NCI-H82 (cell line): ENCODE data around the gene ULK4.
A peak's percentile ranks its signal among the peaks of the same experiment; 100 is the strongest.
"Not testable (repeated sequence)": the region's sequence is repeated elsewhere in the genome, so short reads cannot be mapped to it uniquely, and the experiment has no call there.

ENCODE experiments used
- DNase-seq: peaks from one replicate; lab custom pipeline; 2025; lab: John Stamatoyannopoulos, UW

Gene ULK4

GRCh38 chr3:41647730-41648129 lies 314.2 kb downstream of the ULK4 start:
- DNase-seq: not testable (repeated sequence)

- DNase-seq: no peak
Observed at GRCh38 chr3:41640076-41640475, 321.8 kb downstream of the ULK4 start.

DNA sequence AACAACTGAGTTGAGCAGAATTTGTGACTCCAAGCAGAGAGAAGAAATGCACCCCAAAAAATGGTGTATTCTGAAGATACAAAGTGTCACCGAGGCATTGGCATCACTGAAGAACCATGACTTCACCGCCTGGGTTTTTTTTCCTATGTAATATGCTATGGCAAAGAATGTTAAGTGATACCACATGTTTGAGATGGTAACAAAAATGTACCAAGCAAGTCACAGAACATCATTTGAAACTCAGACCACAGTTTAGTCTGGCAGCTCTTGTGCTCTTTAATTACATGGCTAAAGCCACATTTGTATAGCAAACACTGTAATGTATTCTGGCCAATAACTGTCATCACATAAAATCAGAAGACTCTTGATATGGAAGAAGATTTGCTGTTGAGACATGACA lies 323.5 kb downstream of the ULK4 start:
- DNase-seq: no peak

DNA sequence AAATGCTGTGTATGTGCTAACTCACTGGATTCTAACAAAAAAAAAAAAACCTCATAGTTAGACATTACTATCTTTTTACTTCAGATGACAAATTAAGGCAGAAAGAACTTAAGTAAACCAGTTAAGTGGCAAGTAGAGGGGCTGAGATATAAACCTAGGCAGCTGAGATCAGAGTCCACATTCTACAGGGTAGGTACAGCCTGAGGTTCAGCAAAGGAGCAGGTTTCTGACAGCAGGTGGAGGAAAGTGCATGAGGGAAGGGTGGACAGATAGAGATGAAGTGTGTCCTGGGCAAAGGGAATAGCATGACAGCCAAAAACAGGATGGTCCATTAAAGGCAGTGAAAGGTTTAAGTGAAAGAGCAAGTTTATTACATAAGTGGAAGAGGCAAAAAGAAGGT lies 329.2 kb downstream of the ULK4 start:
- DNase-seq: no peak

DNA sequence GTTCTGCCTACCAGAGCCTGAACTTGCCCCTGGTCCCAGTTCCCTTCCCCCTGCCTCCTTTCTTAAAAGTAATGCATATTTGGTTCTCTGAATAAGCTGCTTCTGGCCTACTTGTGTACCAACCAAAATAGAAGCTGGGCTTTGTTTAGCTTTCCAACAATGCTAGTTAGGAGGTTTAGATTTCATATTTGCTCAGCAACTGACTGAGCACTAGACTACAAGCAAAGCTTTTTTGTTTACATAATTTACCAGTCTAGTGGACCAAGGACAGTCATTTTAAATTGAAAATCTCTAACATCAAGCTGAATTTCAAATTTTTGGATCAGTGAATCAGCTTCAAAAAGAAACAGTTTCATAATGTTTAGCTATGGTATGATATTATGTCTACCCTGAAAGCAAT lies 331.2 kb downstream of the ULK4 start:
- DNase-seq: no peak

DNA sequence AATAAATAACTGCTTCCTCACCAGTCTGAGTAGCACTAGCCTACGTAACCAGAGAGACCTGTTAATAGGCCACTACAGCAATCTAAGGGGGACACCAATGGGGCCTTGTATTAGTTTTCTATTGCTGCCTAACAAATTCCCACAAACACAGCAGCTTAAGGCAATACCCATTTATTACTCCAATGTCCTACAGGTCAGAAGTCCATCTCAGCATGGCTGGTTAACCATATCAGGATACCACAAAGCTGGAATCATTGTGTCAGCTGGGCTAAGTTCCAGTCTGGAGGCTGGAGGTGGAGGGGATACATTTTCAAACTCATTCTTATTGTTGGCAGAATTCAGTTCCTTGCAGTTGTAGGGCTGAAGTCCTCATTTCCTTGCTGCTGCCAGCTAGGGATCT lies 331.9 kb downstream of the ULK4 start:
- DNase-seq: no peak

- DNase-seq: no peak
Observed at GRCh38 chr3:41629072-41629471, 332.8 kb downstream of the ULK4 start.

- DNase-seq: no peak
Observed at GRCh38 chr3:41627477-41628087, 334.3 kb downstream of the ULK4 start.

DNA sequence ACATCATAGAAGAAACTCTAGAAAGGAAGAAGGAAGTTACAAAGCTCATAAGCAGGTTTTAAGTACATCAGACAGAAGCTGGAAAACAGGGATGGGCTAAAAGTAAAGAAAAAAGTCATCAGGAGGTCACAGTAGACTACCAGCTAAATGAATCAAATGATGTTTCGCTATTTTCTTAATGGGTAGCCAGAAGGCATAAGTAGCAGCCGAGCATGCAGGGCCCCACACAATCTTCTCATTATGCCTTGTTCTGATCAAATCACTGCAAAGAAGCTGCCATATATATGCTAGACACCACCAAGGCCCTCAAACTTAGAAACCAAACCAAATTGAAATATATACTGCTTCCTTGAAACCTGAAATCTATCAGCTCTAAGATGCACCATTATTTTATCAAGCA lies 349.1 kb downstream of the ULK4 start:
- no peak for DNase-seq

DNA sequence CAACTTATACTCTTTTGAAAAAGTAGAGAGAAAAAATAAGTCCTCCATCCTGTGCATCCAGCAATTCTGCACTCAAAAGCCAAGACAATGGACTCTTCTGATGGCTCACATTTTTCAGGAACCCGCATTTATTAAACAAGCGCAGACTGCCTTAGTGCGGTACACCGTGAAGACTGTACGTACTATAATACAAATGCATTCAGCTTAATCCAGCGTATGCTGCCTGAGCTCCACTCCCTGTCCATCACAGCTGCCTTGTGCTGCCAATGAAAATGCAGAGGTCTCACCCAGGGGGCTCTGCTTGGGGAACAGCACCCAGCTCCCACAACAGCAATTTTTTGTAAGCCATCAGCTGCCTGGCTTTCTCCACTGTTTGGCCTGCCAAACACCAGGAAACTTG lies 350.9 kb downstream of the ULK4 start:
- DNase-seq: peak; percentile 1

GRCh38 chr3:41608347-41608746 lies 353.6 kb downstream of the ULK4 start:
- no peak for DNase-seq

DNA sequence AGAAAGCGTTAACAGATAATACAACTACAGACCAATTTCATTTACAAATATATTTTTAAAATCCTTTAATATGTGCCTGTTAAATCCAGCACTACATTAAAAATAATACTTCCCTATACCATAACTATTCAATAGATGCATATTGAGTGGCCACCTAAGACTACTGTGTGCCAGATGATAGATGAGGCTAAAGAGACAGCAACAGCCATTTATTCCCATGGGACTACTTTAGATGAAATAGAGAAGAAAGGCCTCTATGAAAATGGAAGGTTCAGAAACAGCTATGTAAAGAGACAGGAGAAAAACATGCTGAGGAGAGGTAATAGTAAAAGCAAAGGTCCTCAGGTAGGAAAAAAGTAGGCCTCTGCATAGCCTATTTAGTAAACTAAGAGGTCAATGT lies 358.1 kb downstream of the ULK4 start:
- DNase-seq: no peak

GRCh38 chr3:41602121-41602520 lies 359.8 kb downstream of the ULK4 start:
- peak; percentile 79 for DNase-seq

GRCh38 chr3:41601404-41601987 lies 360.4 kb downstream of the ULK4 start:
- DNase-seq: no peak

DNA sequence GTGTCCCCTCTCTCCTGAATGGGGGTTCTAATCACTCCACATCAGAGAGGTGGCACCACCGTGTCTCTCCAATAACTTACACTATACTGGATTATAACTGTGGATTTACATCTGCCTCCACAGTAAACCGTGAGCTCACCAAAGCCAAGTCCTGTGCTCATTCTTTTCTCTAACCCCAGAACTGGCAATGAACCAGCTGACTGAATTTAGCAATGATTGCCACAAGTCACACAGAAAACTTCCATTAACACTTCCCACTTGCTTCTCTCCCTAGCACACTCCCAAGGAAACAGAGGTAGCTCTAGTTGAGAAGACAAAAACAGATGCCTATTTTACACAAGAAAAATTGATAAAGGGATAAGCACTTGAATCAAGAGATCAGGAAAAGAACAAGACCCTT lies 361.3 kb downstream of the ULK4 start:
- peak; percentile 1 for DNase-seq

DNA sequence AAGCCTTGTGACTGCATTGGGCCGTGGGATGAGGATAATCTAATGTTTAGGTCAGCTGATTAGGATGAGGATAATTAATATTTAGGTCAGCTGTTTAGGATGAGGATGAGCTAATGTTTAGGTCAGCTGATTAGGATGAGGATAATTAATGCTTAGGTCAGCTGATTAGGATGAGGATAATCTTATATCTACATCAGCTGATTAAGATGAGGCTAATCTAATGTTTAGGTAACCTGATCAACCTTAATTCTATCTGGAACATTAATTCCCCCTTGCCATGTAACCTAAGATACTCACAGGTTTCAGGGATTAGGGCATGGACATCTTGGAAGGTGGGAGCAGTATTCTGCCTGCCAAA lies 362.8 kb downstream of the ULK4 start:
- peak; percentile 79 for DNase-seq

- DNase-seq: no peak
Observed at GRCh38 chr3:41598402-41599126, 363.3 kb downstream of the ULK4 start.

DNA sequence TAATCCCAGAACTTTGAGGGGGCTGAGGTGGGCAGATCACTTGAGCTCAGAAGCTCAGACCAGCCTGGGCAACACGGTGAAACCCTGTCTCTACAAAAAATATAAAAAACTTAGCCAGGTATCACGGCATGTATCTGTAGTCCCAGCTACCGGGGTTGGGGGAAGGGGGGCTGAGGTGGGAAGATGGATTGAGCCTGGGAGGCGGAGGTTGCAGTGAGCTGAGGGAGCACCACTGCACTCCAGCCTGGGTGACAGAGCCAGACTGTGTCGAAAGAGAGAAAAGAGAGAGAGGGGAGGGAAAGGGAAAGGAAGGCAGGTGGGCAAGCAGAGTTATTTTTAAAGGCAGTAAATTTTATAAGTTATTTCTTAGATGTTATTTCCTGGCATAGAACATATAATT lies 368.1 kb downstream of the ULK4 start:
- DNase-seq: no peak

DNA sequence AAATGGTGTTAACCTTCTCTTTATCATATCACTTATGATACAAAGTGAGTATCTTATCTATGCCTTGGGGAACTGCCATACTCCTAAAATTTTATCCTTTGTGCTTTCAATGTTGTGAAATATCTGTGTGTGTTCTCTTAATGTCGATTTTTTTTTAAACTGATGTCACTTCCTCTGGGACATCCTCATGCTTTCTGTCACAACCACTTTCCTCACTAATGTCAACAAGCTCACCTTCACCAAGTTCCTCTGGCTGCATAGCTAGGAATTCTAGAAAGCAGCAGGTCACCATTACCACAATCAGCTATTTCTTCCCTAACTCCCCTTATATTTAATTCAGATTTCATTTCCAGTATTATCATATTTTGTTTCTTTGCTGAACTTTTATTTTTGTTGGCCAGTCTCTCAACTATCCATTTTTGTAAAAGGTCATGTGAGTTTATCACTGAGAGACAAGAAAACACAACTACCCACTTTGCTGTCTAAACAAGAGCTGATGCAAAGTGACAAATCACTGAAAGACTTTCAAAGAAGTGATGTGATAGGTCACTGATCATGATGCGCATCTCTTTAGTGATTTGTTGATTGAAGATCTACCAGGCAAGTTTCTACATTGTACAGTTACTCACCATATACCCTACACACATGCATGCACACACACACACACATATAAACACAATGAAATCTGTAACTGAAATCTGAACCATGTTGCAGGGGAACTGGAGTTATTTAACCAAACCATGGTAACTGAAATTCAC lies 369.0 kb downstream of the ULK4 start:
- no peak for DNase-seq

GRCh38 chr3:41583014-41583413 lies 378.9 kb downstream of the ULK4 start:
- no peak for DNase-seq

GRCh38 chr3:41581700-41582099 lies 380.2 kb downstream of the ULK4 start:
- DNase-seq: peak; percentile 25

DNA sequence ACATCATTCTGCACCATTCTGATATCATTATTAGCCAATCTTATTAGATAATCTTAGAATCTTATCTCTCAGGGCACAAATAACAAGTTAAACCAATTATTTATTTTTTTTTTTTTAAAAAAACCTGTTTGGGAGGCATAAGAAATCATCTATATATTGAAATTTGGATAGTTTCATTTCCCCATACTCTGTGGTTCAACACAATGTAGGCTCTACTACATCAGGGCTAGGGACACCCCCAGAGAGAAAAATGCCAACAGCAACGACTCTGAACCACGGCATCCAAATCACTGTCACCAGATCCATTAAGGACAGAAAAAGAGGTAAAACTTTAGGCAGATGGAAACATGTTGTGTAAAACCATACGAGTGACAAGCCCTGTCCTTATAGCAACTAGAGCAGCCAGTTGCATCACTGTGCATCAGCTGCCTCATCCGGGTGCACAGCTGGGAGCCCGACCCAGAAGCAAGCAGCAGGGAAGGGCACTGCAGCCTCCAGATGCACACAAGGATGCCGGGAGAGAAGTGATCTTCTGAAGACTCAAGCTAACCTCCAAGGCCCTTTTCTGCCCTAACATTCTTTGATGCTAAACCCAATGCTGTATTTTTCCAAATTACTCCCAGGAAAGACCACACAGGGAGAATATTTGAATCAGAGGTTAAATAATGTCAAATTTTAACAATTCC lies 381.5 kb downstream of the ULK4 start:
- no peak for DNase-seq
